Stimulated activated CD4-positive, alpha-beta T cell treated with anti-CD3 and anti-CD28 coated beads, Interleukin-4, amount 100 ng/mL, for 24 hours (primary cell): ENCODE measurements around the gene CBX5.
"Not testable (repeated sequence)": the region's sequence is repeated elsewhere in the genome, so short reads cannot be mapped to it uniquely, and the experiment has no call there.

Experiments
- DNase-seq: peaks from one replicate; pipeline ENCODE4 v3.0.0-alpha.2; 2020

Gene CBX5

DNA sequence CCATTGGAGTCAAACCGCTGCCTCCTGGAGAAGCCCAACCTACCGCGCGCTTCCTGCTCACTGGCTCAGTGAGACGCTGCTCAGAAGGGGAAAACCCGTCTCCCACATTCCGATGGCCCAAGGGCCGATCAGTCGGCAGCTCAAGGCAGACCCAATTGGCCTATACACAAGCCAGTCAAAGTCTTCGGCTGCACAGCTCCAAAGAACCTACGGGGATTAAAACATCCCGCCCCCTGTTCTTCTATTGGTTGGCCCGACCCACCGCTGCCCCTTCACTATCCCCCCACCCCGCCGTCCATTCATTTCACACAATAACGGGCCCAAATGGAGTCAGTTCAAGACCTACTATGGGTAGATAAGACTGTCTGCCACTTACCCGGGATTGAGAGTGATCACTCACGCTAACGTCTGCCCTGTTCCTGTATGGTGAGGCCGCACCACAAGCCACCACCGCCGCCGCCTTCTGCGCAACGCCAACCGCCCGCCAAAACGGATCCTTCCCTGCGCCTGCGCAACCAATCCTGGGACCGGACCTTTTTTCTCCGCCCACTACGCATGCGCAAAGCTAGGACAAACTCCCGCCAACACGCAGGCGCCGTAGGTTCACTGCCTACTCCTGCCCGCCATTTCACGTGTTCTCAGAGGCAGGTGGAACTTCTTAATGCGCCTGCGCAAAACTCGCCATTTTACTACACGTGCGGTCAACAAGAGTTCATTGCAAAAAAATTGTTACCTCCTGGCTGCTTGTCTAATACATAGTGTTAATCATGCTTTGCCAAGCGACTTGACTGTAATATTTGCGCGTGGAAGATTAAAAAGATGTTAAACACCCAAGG lies at the start of gene CBX5:
TSS of gene CBX5 (minus strand) at position 491 of the 836 bp plus-strand sequence. CDS start 22,472 bp downstream, outside the sequence.
- peak; percentile 100 for DNase-seq

DNA sequence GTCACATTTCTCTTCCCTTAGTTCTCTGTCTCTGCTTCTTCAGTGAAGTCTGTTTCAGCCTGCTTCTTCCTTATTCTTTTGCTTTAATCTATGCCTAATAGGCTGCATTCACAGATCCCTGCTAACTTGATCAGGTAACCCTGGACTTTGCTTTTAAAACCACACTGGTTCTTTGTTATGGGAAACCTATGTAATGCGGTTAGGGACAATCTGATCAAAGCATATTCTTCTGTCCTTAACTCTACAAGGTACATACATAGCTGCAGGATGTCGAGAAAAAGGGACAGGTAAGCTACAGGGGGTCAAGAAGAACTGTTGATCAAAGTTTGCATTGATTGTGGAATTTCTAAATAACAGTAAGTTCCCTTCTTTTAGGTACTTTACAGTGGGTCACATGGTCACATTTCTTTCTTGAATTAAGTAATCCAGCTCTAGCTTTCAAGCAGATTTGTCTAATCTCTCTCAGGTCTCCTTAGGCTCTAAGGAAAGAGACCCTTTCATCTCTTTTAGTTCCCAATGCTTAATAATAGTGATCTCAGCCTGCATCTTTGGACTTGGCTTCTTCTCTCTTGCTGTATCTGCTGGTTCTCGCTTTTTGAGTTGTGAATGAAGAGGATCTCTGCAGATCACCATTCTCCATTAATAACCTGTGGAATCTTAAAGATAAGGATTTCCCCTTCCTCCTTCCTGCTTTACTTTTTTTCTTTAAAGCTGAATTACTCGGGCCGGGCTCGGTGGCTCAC lies 48.8 kb upstream of the CBX5 start:
- DNase-seq, result no peak

DNA sequence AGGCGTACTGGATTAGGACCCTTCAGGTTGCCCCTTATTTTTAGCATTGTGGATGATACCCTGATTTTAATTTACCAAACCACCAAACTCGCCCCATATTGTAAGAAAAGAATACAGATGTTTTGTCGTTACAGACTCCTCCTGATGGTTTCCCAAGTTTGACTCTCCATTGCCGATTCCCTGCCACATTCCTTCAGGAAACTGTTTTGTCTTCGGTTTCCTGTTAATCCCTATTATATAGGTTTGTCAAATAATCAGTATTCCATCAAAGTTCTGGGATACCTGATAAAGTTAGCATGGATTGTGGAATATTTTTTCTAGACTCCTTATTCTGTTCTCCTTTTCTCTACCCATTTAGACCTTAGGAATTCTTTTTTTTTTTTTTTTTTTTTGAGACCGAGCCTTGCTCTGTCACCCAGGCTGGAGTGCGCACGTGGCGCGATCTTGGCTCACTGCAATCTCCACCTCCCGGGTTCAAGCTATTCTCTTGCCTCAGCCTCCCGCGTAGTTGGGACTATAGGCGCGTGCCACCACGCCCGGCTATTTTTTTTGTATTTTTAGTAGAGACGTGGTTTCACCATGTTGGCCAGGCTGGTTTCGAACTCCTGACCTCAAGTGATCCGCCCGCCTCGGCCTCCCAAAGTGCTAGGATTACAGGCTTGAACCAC lies 45.7 kb upstream of the CBX5 start:
- DNase-seq, result not testable (repeated sequence)

DNA sequence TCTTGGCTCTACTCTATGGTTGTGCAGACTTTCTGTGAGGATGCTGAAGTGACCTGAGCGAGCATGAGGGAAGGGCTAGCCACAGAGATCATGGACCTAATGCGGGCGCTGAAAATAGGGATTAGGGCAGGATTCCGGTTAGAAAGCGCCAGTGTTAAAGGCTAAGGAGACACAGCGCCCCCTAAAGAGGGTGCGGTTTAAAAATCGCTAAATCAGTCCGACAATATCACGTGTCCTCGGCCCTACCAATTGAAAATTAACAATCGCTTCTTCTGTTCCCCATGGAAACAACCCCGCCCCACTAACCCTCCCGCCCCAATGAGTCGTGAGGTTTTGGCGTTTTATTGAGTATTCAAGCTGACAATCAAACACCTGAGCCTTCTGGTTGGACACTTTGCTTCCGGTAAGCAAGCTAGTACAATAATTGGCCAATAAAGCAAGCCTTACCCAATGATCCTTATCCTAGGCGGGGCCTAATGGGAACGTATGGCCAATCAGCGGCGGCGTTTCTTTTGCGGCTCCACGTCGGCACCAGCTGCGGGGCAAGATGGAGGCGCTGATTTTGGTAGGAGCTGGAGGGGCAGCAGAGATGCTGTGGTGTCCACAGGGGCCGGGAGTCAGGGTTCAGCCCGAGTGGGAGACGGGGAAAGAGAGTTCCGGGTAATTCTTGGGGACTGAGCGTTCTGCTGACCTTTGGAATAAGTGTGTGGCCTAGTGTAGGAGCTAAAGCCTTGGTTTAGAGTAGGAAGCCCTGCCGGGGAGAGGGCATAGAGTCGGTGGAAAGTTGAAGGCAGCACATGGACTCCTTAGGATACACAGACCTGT lies 44.9 kb upstream of the CBX5 start, which contains the start of gene COPZ1:
TSS of gene COPZ1 (plus strand) at position 515 of the 825 bp plus-strand sequence. CDS start at position 548, 33 bp downstream.
- DNase-seq, result peak; percentile 94

DNA sequence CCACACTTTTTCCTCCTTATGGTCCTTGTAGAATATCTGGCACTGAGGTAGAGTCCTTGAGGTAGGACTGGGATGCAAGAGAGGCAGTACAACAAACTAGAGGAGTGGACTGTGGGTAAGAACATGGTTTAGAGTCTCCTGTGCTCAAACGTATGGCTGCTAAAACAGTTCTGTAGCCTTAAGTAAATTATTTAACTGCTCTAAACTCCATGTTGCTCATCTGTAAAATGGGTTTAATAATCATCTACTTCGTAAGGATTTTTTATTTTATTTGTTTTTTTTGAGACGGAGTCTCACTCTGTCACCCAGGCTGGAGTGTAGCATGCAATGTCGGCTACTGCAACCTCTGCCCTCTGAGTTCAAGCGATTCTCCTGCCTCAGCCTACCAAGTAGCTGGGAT lies 41.4 kb upstream of the CBX5 start:
- no peak for DNase-seq

DNA sequence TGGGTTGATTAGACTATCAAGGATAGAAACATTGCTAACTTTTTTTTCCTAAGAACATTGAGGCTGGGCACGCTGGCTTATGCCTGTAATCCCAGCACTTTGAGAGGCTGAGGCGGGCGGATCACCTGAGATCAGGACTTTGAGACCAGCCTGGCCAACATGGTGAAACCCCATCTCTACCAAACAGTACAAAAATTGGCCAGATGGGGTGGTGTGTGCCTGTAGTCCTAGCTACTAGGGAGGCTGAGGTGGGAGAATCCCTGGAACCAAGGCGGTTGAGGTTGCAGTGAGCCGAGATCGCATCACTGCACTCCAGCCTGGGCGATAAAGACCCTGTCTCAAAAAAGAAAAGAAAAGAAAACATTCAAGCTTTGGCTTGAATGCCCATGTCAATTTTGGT lies 32.4 kb upstream of the CBX5 start:
- not testable (repeated sequence) for DNase-seq

DNA sequence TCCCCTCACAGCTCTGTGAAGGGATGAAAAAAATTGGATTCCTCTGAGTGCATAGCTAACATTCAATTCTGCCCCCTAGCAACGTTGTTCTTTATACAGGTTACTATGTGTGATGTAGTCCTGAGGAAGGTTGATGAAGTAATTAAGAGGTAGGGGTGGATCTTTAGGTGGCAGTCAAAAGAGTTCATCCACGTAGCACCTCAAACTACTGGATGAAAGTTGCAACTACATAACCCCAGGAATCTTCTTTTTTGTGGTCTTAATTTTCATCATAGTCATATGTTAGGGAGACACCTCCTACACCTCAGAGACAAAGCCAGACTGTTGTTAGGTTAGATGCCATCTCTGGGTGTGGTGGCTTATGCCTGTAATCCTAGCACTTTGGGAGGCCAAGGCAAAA lies 31.1 kb upstream of the CBX5 start:
- DNase-seq, result no peak

DNA sequence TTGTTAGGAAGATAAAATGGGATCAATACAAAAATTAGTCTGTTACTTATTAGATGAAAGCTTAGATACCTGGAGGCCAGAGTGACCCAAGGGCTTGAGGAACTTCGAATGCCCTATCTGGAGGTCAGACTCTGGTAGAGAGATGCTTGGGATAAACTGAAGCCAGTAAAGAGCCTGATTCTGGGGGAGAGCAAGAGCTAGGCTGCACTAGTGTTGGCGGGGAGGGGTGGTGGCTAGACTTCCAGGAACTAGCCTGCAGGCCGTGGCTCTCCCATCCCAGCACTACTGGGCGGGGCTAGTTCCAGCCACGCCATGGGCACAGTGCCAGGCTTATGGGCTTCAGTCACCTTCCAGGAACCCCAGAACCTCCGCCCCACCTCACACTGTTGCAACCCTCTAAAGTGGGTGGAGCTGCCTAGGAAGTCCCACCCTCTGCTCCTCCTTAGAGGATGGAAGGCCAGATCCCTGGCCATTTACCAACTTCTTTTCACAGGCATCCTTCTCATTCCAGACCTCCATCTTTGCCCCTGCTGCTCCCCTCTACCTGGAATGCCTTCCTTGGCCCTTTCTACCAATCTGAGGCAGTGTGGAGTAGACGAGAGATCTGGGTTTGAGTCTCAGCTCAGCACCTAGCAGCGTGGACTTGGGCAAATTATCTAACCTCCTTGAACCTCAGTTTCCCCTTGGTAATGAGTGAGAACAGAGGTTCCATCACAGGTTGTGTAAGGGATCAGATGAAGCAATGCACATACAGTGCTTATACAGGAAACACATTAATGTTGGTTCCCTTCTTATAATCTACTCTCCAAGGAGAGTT lies 27.2 kb upstream of the CBX5 start:
- no peak for DNase-seq

DNA sequence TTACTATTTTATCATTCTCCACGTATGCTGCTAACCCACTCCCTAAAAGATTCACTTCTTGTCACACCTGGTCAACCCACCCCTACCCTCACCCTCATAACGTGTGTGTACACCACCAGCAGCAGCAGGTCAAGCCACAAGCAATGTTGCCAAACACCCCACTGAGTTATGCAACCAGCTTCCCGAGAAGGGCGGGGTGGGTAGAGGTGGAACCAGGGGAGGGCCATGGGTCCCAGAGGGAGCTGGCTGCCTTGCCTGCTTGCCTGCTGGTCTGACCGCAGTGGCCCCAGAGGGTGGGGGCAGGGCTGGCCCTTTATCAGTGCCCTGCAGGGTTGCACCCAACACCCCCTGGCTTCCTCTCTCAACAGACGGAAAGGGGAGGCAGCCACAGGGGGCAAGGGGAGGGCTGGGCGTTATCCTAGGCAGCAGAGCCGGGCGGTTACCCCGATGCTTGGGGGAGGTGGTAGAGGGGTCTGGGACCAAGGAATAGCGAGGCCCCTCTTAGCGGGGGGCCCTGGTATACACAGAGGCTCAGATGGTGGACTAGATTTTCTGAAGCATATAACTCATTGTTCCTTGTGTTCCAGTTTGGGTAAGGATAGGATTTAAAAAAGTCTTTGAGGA lies 24.4 kb upstream of the CBX5 start:
- no peak for DNase-seq

DNA sequence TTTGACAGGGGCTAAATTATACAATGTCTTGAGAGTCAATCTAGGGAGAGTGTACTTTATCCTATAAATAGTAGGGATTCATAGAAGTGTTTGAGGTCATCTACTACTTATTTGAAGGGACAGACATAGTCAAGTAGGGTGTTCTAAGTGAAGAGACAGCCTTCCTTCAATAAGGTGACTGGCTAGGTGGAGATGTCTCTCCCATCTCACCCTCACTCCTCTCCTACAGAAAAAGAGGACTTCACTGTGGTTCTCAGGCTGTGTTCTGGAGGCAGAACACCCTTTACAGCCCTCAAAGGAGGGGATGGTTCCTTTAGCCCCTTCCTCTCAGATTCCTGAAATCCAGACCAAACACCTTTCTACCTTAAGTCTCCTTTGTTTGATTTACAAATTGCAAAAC lies 23.7 kb upstream of the CBX5 start:
- DNase-seq, result no peak

DNA sequence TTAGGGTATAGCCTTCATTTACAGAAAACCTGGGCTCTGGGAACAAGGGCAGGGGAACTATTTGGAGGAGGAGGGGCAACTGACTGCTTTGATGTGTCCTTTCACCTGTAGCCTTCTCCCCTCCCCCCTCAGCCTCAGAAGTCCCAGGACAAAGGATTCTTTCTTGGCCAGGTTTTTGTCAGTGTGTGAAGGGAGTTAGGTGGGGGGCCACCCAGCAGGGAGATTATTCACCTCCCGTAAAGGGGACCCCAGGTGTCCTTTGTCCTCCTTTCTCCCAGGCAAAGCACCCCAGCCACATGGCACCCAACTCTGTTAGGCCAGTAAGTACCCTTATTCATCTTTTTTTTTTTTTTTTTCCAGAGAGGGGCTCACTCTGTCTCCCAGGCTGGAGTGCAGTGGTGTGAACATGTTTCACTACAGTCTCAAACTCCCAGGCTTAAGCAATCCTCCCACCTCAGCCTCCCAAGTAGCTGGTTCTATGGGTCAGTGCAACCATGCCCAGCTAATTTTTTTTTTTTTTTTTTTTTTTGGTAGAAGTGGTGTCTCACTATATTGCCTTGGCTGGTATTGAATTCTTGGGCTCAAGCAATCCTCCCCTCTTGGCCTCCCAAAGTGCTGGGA lies 21.6 kb upstream of the CBX5 start:
- no peak for DNase-seq

DNA sequence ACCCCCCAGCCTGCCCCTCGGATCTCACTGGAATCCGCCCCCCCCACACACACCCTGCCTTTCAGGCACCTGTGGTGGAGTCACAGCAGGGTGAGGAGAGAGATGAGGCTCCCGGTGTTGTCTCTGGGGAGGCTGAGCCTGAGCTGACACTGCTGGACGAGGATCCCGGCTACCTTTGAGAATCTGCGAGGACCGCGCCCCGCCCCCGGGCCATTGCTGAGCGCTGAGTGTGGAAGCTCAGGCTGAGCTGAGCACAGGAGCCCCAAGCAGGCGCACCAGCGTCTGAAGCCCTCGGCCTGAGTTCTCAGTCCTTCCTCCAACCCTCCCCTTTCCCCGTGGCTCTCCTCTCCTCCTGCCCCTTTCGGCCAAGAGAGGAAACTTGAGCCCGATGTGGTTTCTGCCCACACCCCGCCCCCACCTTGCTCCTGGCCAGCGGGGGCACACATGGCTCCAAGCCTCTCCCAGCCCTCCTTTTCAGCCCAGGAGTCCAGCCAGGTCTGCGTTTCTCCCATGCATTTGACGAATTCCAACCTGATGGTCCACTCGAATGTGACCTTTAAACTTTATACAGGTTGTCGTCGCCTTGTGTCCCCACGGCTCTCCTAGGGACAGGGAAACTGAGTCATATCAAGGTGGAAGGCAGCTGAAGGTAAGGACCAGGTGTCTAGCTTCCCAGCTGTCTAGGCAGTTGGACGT lies 21.0 kb upstream of the CBX5 start, which contains the start of gene NFE2:
TSS of gene NFE2 (minus strand) at position 284 of the 696 bp plus-strand sequence. CDS start 5,767 bp downstream, outside the sequence.
- peak; percentile 35 for DNase-seq

DNA sequence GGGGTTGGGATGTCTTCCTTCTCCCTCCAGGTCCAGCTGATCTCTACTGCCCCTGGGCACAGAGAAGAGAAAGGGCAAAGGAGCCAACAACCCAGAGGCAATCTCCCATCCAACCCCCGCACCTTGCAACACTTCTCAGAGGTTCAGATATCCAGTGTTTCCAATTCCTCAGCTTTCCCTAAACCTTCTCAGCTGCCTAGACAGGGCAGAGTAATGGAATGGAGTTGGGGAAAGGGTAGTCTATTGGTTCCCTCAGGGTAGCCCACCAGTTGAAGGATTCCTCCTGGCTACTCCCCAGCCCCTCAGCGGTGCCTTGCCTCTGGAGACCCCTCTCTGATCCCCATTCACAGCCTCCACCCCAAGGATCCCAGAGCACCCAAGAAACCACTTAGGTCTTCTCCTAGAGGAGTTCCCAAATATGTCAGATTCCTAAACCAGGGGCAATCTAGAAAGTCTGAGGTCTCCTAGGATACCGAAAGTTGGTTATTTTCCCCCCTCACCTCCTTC lies 20.4 kb upstream of the CBX5 start:
- DNase-seq, result no peak

DNA sequence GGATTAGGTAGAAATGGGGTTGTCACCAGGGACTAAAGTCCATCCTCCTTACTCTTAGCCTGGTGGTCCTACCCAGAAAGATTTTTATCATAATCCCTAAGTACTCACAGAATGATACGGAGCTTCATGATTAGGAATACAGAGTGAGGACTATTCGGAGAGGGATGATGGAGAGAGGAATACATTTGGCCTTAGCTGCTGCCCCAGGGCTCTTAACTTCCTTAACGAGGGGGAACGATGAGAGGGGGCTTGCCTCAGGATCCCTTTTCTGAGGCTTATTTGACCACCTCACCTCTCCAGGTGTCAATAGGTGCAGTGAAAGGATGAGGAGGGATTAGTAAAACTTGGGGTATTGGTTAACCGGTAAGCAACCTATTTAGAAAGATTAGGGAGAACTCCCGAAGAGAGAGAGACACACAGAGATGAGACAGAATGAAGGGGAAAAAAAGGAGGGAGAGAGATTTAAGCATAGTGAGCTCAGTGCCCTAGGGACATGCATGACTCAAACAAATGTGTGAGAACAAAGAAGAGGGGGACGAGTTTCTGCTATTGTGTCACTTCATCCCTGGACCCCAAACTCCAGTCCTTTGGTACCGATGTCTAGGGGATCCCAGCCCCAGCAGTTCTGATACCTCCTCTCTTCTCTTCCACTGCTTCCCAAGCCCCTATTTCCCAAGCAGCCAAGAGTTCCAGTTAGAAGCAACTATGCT lies 19.7 kb upstream of the CBX5 start:
- DNase-seq, result no peak

DNA sequence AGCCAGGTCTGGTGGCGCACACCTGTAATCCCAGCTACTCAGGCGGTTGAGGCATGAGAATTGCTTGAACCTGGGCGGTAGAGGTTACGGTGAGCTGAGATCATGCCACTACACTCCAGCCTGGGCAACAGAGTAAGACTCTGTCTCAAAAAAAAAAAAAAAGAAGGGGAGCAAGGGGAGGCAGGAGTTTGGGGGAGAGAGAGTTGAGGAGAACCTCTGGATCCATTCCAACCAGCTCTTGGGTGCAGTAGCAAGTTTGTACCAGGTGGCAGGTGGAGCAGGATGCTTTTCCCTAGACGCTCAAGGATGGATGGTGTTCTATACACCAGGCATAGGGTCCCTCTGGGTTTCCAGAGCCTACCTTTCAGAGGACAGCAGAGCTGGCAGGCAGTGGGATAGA lies 19.0 kb upstream of the CBX5 start:
- DNase-seq, result no peak

DNA sequence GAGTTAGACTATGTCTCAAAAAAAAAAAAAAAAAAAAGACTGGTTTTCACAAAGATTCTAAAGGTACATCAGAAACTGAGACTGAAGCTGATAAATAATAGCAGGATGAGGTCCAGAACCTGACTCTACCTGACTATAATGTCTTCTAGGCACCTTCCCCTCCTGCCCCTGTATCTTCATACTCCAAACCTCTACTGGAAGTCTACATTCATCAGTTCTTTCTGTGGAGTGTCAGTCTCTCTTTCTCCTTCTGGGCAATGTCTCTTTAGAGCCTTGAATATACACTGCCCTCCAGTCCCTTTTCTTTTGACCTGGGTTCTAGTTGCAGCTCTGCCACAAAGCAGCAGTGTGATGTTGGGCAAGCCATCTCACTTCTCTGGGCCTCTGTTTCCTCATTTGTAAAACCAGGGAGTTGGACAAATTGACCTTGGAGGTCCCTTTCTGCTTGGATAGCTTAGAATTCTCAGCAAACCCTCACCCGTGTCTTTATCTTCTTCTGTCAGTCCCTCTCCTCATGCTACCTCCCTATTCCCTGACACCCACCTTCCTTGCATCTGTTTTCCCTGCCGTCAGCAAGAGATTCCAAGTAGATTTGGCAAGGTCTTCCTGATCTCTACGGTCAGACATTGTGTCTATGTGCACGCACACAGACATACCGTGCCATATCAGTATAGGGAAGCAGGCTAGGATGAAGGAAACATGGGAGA lies 16.6 kb upstream of the CBX5 start:
- DNase-seq, result no peak

DNA sequence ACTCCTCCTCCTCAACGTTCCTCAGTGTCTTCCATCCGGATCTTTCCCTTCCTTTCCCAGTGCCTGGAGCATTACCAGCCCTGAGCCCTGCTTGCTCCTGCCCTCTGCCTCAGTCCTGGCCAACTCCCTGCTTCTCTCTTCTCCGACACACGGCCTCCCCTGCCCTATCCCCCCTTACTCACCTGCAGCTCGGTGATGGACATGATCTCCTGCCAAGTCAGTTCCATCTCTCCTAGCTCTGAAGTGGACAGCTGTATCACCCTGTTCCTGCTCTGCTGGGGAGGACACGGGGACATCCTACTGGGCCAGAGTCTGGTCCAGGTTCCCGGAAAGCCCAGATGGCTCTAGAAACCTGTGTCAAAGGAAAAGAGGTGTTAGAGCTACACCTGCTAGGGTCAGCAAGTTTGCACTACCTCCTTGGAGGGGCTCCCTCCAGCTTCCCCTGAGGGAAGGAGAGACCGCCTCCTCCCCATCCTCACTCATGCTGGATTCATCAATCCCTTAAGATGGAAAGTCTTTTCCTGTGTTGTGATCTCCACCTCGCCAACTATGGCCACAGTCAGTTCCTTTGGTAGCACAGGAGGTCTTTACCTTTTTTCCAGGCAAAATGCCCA lies 15.1 kb upstream of the CBX5 start:
- DNase-seq, result no peak
